ENCODE data around the gene TAS2R46.

The TAS2R46 gene

DNA sequence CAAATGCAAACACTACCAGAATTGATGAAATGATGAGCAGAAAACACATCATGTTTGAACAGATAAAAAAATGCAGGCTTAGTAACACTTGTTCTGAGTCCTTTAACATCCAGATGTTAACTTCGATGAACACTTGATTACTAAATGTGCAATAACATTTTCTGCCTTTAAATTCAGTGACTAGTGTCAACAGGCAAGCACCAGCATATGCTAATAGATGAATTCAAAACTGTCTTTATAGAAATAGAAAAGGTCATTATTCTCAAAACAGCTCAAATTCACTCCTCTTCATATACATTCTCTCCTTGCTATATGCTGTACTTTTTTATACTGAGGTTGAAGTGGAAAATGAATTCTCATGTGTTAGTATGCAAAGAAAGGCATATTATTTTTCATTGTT, 39.6 kb downstream of the TAS2R46 start, which contains the start of gene TAS2R19:
TAS2R19 (minus strand) TSS at position 101 of the 400 bp plus-strand sequence; CDS start at position 52, 49 bp downstream.
- TF ChIP-seq, protein P1, sequence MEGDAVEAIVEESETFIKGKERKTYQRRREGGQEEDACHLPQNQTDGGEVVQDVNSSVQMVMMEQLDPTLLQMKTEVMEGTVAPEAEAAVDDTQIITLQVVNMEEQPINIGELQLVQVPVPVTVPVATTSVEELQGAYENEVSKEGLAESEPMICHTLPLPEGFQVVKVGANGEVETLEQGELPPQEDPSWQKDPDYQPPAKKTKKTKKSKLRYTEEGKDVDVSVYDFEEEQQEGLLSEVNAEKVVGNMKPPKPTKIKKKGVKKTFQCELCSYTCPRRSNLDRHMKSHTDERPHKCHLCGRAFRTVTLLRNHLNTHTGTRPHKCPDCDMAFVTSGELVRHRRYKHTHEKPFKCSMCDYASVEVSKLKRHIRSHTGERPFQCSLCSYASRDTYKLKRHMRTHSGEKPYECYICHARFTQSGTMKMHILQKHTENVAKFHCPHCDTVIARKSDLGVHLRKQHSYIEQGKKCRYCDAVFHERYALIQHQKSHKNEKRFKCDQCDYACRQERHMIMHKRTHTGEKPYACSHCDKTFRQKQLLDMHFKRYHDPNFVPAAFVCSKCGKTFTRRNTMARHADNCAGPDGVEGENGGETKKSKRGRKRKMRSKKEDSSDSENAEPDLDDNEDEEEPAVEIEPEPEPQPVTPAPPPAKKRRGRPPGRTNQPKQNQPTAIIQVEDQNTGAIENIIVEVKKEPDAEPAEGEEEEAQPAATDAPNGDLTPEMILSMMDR (conservative IDR thresholded peaks at IDR 0.05; ENCODE audit: low read depth, low read length): no peak

DNA sequence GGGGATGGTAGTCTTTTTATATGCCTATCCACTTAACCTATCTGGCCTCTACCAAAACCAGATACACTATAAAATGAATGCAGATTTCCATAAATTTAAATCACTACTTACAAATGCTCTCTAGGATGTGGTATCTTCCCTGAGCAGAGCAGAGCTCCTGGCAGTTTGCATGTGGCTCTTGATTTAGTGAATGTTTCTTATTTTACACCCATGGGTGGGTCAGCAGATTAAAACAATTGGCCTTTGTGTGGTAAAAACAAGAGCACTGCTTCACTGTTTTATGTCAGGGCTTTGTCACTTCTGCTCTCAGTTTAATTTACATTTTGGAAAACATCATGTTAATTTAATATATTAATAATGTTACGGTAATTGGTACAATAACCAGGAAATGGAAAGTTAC, 45.2 kb downstream of the TAS2R46 start:
- Histone ChIP-seq H3K79me2 (ENCODE audit: insufficient read depth, low read depth) (no peaks in the 10 kb centered on the region), H4K20me1 (ENCODE audit: insufficient read depth) (no peaks in the 10 kb centered on the region), H3K27me3 (ENCODE audit: insufficient read depth, low read depth) (no peaks in the 10 kb centered on the region), H3K36me3 (ENCODE audit: insufficient read depth) (no peaks in the 10 kb centered on the region), H2AFZ (ENCODE audit: low read depth) (no peak overlapping the region), H3K4me2 (no peak overlapping the region), H3K4me3 (IDR thresholded peaks at IDR 0.05; ENCODE audit: insufficient read depth, low read depth, low read length) (no peak overlapping the region), H3K27ac (no peak overlapping the region), H3K9ac (no peak overlapping the region), H3K4me1 (ENCODE audit: low read depth, poor library complexity, severe bottlenecking) (no peaks in the 10 kb centered on the region)
- TF ChIP-seq, protein P1 (conservative IDR thresholded peaks at IDR 0.05; ENCODE audit: low read depth, low read length): no peak

More for the DNA sequence above, 39.6 kb downstream of the TAS2R46 start, which contains the start of gene TAS2R19:
- Histone ChIP-seq H3K4me2 (no peak within 1 kb of the TSS), H4K20me1 (ENCODE audit: insufficient read depth) (no peaks in the 10 kb centered on the region), H3K9ac (no peak within 1 kb of the TSS), H3K36me3 (ENCODE audit: insufficient read depth) (no peaks in the 10 kb centered on the region), H3K4me1 (ENCODE audit: low read depth, poor library complexity, severe bottlenecking) (no peaks in the 10 kb centered on the region), H3K27me3 (ENCODE audit: insufficient read depth, low read depth) (no peaks in the 10 kb centered on the region), H3K27ac (no peak within 1 kb of the TSS), H3K79me2 (ENCODE audit: insufficient read depth, low read depth) (no peaks in the 10 kb centered on the region), H3K4me3 (IDR thresholded peaks at IDR 0.05; ENCODE audit: insufficient read depth, low read depth, low read length) (no peak within 1 kb of the TSS), H2AFZ (ENCODE audit: low read depth) (no peak within 1 kb of the TSS)

DNA sequence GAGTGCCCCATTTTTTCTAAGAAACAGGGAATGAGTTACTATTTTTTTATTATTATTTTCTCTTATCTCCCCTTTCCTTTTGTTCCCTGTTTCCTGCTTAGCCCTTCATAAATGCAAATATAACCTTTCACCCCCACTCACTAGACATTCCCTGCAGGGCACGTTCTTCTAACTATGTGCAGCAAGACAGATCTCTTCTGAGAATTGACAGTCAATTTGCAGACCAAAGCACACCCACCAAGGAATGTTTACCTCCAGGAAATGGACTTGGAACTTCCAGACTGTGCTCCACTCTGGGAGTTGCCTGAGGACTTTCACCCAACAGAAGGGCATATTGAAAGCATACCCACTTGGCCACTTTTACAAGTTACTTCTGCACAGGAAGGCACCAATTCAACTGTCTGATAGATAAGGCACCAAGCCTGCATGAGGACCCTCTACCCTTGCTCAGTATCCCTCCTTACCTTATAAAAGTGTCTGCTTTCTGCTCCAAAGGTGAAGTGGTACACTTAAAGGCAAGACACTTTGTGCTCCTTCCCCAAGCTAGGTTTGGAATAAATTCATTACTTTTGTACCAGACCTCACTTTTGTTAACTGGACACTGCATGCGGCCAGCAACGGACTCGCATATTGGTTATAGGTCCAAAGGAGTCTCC, 46.2 kb downstream of the TAS2R46 start:
- TF ChIP-seq, protein P1 (conservative IDR thresholded peaks at IDR 0.05; ENCODE audit: low read depth, low read length): no peak
- H3K4me2 ChIP-seq: no peak overlapping the region
- no peaks in the 10 kb centered on the region for H3K36me3 ChIP-seq (ENCODE audit: insufficient read depth)
- no peaks in the 10 kb centered on the region for H3K79me2 ChIP-seq (ENCODE audit: insufficient read depth, low read depth)
- no peaks in the 10 kb centered on the region for H3K4me1 ChIP-seq (ENCODE audit: low read depth, poor library complexity, severe bottlenecking)
- no peaks in the 10 kb centered on the region for H3K27me3 ChIP-seq (ENCODE audit: insufficient read depth, low read depth)
- H3K27ac ChIP-seq: no peak overlapping the region
- H2AFZ ChIP-seq (ENCODE audit: low read depth): no peak overlapping the region
- no peak overlapping the region for H3K9ac ChIP-seq
- H4K20me1 ChIP-seq (ENCODE audit: insufficient read depth): no peaks in the 10 kb centered on the region
- no peak overlapping the region for H3K4me3 ChIP-seq (IDR thresholded peaks at IDR 0.05; ENCODE audit: insufficient read depth, low read depth, low read length)

DNA sequence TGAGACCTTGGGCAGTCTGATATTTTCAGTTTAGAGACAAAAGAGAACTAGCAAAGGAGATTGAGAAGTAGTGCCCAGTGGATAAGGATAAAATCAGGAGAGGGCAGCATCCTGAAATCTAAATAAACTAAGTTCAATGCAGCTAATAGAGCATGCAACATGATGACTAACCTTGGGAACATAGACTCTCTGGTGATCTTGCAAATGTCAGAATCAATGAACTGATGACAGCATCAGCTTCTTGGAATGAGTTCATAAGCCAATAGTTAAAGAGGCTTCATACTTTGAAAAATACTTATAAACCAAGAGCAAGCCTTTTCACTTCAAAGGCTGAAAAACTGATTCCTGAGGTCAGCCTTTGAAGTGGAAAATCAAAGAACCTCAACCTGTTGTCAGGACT, 47.9 kb downstream of the TAS2R46 start:
- Histone ChIP-seq H3K4me3 (IDR thresholded peaks at IDR 0.05; ENCODE audit: insufficient read depth, low read depth, low read length) (no peak overlapping the region), H3K9ac (no peak overlapping the region), H3K4me1 (ENCODE audit: low read depth, poor library complexity, severe bottlenecking) (no peaks in the 10 kb centered on the region), H3K4me2 (no peak overlapping the region), H3K27ac (no peak overlapping the region), H3K36me3 (ENCODE audit: insufficient read depth) (no peaks in the 10 kb centered on the region), H2AFZ (ENCODE audit: low read depth) (no peak overlapping the region), H4K20me1 (ENCODE audit: insufficient read depth) (no peaks in the 10 kb centered on the region), H3K79me2 (ENCODE audit: insufficient read depth, low read depth) (no peaks in the 10 kb centered on the region), H3K27me3 (ENCODE audit: insufficient read depth, low read depth) (no peaks in the 10 kb centered on the region)
- TF ChIP-seq, protein P1 (conservative IDR thresholded peaks at IDR 0.05; ENCODE audit: low read depth, low read length): no peak
